Measurements from ENCODE around the gene ONECUT2.
A peak's percentile ranks its signal among the peaks of the same experiment; 100 is the strongest.

Gene ONECUT2

DNA sequence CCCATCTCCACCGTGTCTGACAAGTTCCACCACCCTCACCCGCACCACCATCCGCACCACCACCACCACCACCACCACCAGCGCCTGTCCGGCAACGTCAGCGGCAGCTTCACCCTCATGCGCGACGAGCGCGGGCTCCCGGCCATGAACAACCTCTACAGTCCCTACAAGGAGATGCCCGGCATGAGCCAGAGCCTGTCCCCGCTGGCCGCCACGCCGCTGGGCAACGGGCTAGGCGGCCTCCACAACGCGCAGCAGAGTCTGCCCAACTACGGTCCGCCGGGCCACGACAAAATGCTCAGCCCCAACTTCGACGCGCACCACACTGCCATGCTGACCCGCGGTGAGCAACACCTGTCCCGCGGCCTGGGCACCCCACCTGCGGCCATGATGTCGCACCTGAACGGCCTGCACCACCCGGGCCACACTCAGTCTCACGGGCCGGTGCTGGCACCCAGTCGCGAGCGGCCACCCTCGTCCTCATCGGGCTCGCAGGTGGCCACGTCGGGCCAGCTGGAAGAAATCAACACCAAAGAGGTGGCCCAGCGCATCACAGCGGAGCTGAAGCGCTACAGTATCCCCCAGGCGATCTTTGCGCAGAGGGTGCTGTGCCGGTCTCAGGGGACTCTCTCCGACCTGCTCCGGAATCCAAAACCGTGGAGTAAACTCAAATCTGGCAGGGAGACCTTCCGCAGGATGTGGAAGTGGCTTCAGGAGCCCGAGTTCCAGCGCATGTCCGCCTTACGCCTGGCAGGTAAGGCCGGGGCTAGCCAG is 1.2 kb downstream of the ONECUT2 start:
- DNase-seq (ENCODE audit: low read depth): no peak
- TF ChIP-seq CTCF (conservative IDR thresholded peaks at IDR 0.05; ENCODE audit: control insufficient read depth, insufficient read depth, low read depth, low read length): no peak
- H3K4me3 ChIP-seq (ENCODE audit: control insufficient read depth, low read depth, low read length): no peak overlapping the region

DNA sequence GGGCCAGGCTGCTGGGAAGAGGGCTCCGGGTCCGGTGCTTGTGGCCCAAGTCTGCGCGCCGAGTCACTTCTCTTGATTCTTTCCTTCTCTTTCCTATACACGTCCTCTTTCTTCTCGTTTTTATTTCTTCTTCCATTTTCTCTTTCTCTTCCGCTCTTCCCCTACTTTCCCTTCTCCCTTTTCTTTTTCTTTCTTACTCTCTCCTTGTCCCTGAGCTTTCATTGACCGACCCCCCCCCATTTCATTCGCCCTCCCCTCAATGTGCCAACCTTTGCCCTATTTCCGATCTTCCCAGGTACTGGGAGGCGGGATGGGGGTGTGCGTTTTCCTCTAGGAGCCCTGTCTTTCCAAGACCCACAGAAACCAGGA is 1.8 kb downstream of the ONECUT2 start:
- no peak for DNase-seq (ENCODE audit: low read depth)
- no peak for TF ChIP-seq CTCF (conservative IDR thresholded peaks at IDR 0.05; ENCODE audit: control insufficient read depth, insufficient read depth, low read depth, low read length)
- no peak overlapping the region for H3K4me3 ChIP-seq (ENCODE audit: control insufficient read depth, low read depth, low read length)

DNA sequence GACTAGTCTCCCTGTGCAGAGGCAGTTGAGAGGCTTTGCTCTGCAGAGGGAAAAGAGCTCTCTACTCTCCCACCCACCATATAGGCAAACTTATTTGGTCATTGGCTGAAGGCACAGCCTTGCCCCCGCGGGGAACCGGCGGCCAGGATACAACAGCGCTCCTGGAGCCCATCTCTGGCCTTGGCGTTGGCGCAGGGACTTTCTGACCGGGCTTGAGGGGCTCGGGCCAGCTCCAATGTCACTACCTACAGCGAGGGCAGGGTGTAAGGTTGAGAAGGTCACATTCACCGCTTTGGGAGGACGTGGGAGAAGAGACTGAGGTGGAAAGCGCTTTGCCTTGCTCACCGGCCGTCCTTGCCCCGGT is 2.2 kb downstream of the ONECUT2 start:
- DNase-seq (ENCODE audit: low read depth): no peak
- no peak overlapping the region for H3K4me3 ChIP-seq (ENCODE audit: control insufficient read depth, low read depth, low read length)
- TF ChIP-seq CTCF (conservative IDR thresholded peaks at IDR 0.05; ENCODE audit: control insufficient read depth, insufficient read depth, low read depth, low read length): no peak

- DNase-seq (ENCODE audit: low read depth): peak; percentile 66
These were observed 2.8 kb downstream of the ONECUT2 start for GRCh38 chr18:57437766-57438671.

GRCh38 chr18:57438743-57439608 is 3.8 kb downstream of the ONECUT2 start:
- no peak for DNase-seq (ENCODE audit: low read depth)
- TF ChIP-seq CTCF (conservative IDR thresholded peaks at IDR 0.05; ENCODE audit: control insufficient read depth, insufficient read depth, low read depth, low read length): no peak
- H3K4me3 ChIP-seq (ENCODE audit: control insufficient read depth, low read depth, low read length): no peak overlapping the region

More at GRCh38 chr18:57437766-57438671, 2.8 kb downstream of the ONECUT2 start:
- peak; percentile 45 for TF ChIP-seq CTCF (conservative IDR thresholded peaks at IDR 0.05; ENCODE audit: control insufficient read depth, insufficient read depth, low read depth, low read length)
- peak overlapping the region; percentile 12 for H3K4me3 ChIP-seq (ENCODE audit: control insufficient read depth, low read depth, low read length)

DNA sequence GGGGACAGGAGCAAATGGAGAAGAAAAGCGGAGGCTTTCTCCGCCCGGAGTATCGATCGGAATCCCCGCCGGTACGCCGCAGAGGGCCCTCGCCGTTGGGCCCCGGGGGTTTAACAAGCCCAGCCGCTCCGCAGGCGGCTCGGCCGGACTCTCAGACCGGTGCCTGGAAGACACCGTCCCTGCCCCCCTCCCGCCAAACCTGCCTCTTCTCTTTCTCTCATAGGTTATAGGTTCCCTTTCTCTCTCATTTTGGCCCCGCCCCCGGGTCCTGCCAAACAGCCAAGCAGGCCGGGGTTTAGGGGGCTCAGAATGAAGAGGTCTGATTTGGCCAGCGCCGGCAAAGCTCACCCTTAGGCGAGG is 4.4 kb downstream of the ONECUT2 start:
- TF ChIP-seq CTCF (conservative IDR thresholded peaks at IDR 0.05; ENCODE audit: control insufficient read depth, insufficient read depth, low read depth, low read length): no peak
- no peak for DNase-seq (ENCODE audit: low read depth)
- H3K4me3 ChIP-seq (ENCODE audit: control insufficient read depth, low read depth, low read length): no peak overlapping the region

Data from fibroblast of mammary gland (primary cell).